Astrocyte of the cerebellum (primary cell): ENCODE data around the gene LCE1F.

Source experiments
- DNase-seq: peaks from one replicate; pipeline ENCODE4 v3.0.0-alpha.2; 2011; ENCODE audit warnings: low read depth
- H3K4me3 ChIP-seq: 2 replicates; pipeline ENCODE4 v1.5.1; 2011; ENCODE audit warnings: mild to moderate bottlenecking, low read depth, low read length, moderate library complexity
- in situ Hi-C: cut with HindIII; loops from 2 replicates; pipeline ENCODE4 v1.10.0; 2017; ENCODE audit warnings: low sequenced_read_pairs
- TF ChIP-seq, protein P1 (sequence below): IDR thresholded peaks from 2 replicates; pipeline ENCODE4 v1.5.1; 2012; ENCODE audit warnings: low read length, low read depth, moderate library complexity, mild to moderate bottlenecking; ENCODE audit errors: missing control alignments

Gene LCE1F

GRCh38 chr1:152817309-152817708 is 42.4 kb downstream of the LCE1F start:
- TF ChIP-seq, protein P1, sequence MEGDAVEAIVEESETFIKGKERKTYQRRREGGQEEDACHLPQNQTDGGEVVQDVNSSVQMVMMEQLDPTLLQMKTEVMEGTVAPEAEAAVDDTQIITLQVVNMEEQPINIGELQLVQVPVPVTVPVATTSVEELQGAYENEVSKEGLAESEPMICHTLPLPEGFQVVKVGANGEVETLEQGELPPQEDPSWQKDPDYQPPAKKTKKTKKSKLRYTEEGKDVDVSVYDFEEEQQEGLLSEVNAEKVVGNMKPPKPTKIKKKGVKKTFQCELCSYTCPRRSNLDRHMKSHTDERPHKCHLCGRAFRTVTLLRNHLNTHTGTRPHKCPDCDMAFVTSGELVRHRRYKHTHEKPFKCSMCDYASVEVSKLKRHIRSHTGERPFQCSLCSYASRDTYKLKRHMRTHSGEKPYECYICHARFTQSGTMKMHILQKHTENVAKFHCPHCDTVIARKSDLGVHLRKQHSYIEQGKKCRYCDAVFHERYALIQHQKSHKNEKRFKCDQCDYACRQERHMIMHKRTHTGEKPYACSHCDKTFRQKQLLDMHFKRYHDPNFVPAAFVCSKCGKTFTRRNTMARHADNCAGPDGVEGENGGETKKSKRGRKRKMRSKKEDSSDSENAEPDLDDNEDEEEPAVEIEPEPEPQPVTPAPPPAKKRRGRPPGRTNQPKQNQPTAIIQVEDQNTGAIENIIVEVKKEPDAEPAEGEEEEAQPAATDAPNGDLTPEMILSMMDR = no peak
- DNase-seq = no peak
- in situ Hi-C loops = no loop called here
- H3K4me3 ChIP-seq = no peak overlapping the region

- DNase-seq = no peak
- no peak overlapping the region for H3K4me3 ChIP-seq
- in situ Hi-C loops = no loop called here
- TF ChIP-seq, protein P1 = no peak
Measured at GRCh38 chr1:152823294-152823693, 48.4 kb downstream of the LCE1F start.

GRCh38 chr1:152824964-152825363 is 50.0 kb downstream of the LCE1F start:
- no peak for DNase-seq
- in situ Hi-C loops = no loop called here
- H3K4me3 ChIP-seq = no peak overlapping the region
- TF ChIP-seq, protein P1 = no peak
